Uterus (tissue), 2 donors: ENCODE data around the gene INSYN2B.

Experiments used
- CTCF ChIP-seq, 4 experiments: fragments of 200-600 bp in 2 of 4; fragments of 450-650 bp in 2 of 4; sonication (generic) in 2 of 4; IDR thresholded peaks; one replicate each; pipeline ENCODE4 v1.5.1; 2016 to 2019; ENCODE audit warnings: antibody characterized with exemption in 4 of 4, mild to moderate bottlenecking in 2 of 4, moderate library complexity in 1 of 4
- POLR2A ChIP-seq, 2 donors: fragments of 450-650 bp; IDR thresholded peaks; one replicate each; pipeline ENCODE4 v1.6.1; 2016; ENCODE audit warnings: antibody characterized with exemption in 2 of 2, mild to moderate bottlenecking in 1 of 2, moderate library complexity in 1 of 2

GRCh38 chr5:169881702-169882303 is 98.5 kb downstream of the INSYN2B start:
- TF ChIP-seq CTCF (IDR thresholded peaks at IDR 0.05) = no peak
- no peak for TF ChIP-seq POLR2A (IDR thresholded peaks at IDR 0.05)
